Esophagus squamous epithelium (tissue), 4 donors: Measurements from ENCODE around the gene PADI1.

Experiments
- CTCF ChIP-seq, 6 experiments: fragments of 450-650 bp in 4 of 6; fragments of 200-600 bp in 2 of 6; sonication (generic) in 2 of 6; IDR thresholded peaks; one replicate each; pipeline ENCODE4 v1.5.1; 2016 to 2019; ENCODE audit warnings: antibody characterized with exemption in 6 of 6, mild to moderate bottlenecking in 4 of 6, moderate library complexity in 4 of 6
- POLR2A ChIP-seq, 4 donors: fragments of 450-650 bp; IDR thresholded peaks; one replicate each; pipeline ENCODE4 v1.6.1; 2017; ENCODE audit warnings: antibody characterized with exemption in 4 of 4, mild to moderate bottlenecking in 4 of 4, moderate library complexity in 3 of 4

- TF ChIP-seq CTCF (IDR thresholded peaks at IDR 0.05) (no peak), POLR2A (IDR thresholded peaks at IDR 0.05) (no peak)
These were observed 38.3 kb downstream of the PADI1 start for GRCh38 chr1:17243274-17243673.
